ENCODE measurements around the gene TOR2A. TPM values are rescaled to one million over a fixed set of nuclear protein-coding genes. Genes with fewer than 3 reads are reported as not detected.

Gene TOR2A
- total and polyA plus RNA-seq, 2 experiments from 2014 or later = 16.8 to 28.8 TPM

GRCh38 chr9:127710204-127710783 is 24.8 kb downstream of the TOR2A start:
- no peak overlapping the region for H2AFZ ChIP-seq
- 97% methylated on average over 10 of the region's 10 CpGs for WGBS (ENCODE audit: low lambda C conversion rate, missing lambda C conversion rate)

GRCh38 chr9:127708952-127709587 is 26.0 kb downstream of the TOR2A start:
- H3K4me1 ChIP-seq (ENCODE audit: insufficient read depth) = no peaks in the 10 kb centered on the region
- WGBS (ENCODE audit: low lambda C conversion rate, missing lambda C conversion rate) = 94% methylated on average over 8 of the region's 8 CpGs
- H3K4me3 ChIP-seq = no peak overlapping the region
- no peaks in the 10 kb centered on the region for H3K9me3 ChIP-seq (ENCODE audit: low read depth)
- H4K20me1 ChIP-seq (ENCODE audit: insufficient read depth, poor library complexity, severe bottlenecking) = no peaks in the 10 kb centered on the region
- TF ChIP-seq CTCF (IDR thresholded peaks at IDR 0.05; ENCODE audit: poor library complexity) (no peak), EZH2phosphoT487 (IDR thresholded peaks at IDR 0.05; ENCODE audit: low read depth, severe bottlenecking, unreplicated experiment) (no peak), EZH2 (IDR thresholded peaks at IDR 0.05; ENCODE audit: borderline replicate concordance) (no peak)
- H3K9me2 ChIP-seq (replicated peaks; ENCODE audit: insufficient read depth) = no peaks in the 10 kb centered on the region
- no peaks in the 10 kb centered on the region for H3K79me2 ChIP-seq
- no peak overlapping the region for H3K27ac ChIP-seq
- H3K36me3 ChIP-seq (replicated peaks; ENCODE audit: insufficient read depth, low read depth) = no peaks in the 10 kb centered on the region
- no peak for DNase-seq (ENCODE audit: low spot score)
- H3K4me2 ChIP-seq = no peak overlapping the region
- no peaks in the 10 kb centered on the region for H3K27me3 ChIP-seq
- no peak overlapping the region for H2AFZ ChIP-seq

More at GRCh38 chr9:127710204-127710783, 24.8 kb downstream of the TOR2A start:
- H3K9me3 ChIP-seq (ENCODE audit: low read depth) = no peaks in the 10 kb centered on the region
- no peaks in the 10 kb centered on the region for H4K20me1 ChIP-seq (ENCODE audit: insufficient read depth, poor library complexity, severe bottlenecking)
- no peaks in the 10 kb centered on the region for H3K27me3 ChIP-seq
- H3K4me2 ChIP-seq = no peak overlapping the region
- no peak for DNase-seq (ENCODE audit: low spot score)
- H3K4me3 ChIP-seq = no peak overlapping the region
- H3K27ac ChIP-seq = no peak overlapping the region
- H3K79me2 ChIP-seq = no peaks in the 10 kb centered on the region
- H3K36me3 ChIP-seq (replicated peaks; ENCODE audit: insufficient read depth, low read depth) = no peaks in the 10 kb centered on the region
- no peak for TF ChIP-seq EZH2 (IDR thresholded peaks at IDR 0.05; ENCODE audit: borderline replicate concordance)
- no peaks in the 10 kb centered on the region for H3K4me1 ChIP-seq (ENCODE audit: insufficient read depth)
- no peaks in the 10 kb centered on the region for H3K9me2 ChIP-seq (replicated peaks; ENCODE audit: insufficient read depth)

GRCh38 chr9:127707766-127708165 is 27.3 kb downstream of the TOR2A start:
- Histone ChIP-seq H3K4me3 (no peak overlapping the region), H3K9me2 (replicated peaks; ENCODE audit: insufficient read depth) (no peaks in the 10 kb centered on the region), H3K27me3 (no peaks in the 10 kb centered on the region), H3K9me3 (ENCODE audit: low read depth) (no peaks in the 10 kb centered on the region), H2AFZ (no peak overlapping the region), H4K20me1 (ENCODE audit: insufficient read depth, poor library complexity, severe bottlenecking) (no peaks in the 10 kb centered on the region), H3K79me2 (no peaks in the 10 kb centered on the region), H3K36me3 (replicated peaks; ENCODE audit: insufficient read depth, low read depth) (no peaks in the 10 kb centered on the region), H3K4me2 (no peak overlapping the region), H3K4me1 (ENCODE audit: insufficient read depth) (no peaks in the 10 kb centered on the region), H3K27ac (no peak overlapping the region)
- no peak for DNase-seq (ENCODE audit: low spot score)
- TF ChIP-seq EZH2phosphoT487 (IDR thresholded peaks at IDR 0.05; ENCODE audit: low read depth, severe bottlenecking, unreplicated experiment) = no peak
- no peak for TF ChIP-seq EZH2 (IDR thresholded peaks at IDR 0.05; ENCODE audit: borderline replicate concordance)
- no peak for TF ChIP-seq CTCF (IDR thresholded peaks at IDR 0.05; ENCODE audit: poor library complexity)
- 59% methylated on average over 5 of the region's 5 CpGs for WGBS (ENCODE audit: low lambda C conversion rate, missing lambda C conversion rate)

GRCh38 chr9:127706836-127707241 is 28.3 kb downstream of the TOR2A start, which contains the start of gene CFAP157:
CFAP157 (plus strand) TSS chr9:127706988; CDS start chr9:127707032, 44 bp downstream.
- TF ChIP-seq EZH2 (IDR thresholded peaks at IDR 0.05; ENCODE audit: borderline replicate concordance) (no peak), EZH2phosphoT487 (IDR thresholded peaks at IDR 0.05; ENCODE audit: low read depth, severe bottlenecking, unreplicated experiment) (no peak), CTCF (IDR thresholded peaks at IDR 0.05; ENCODE audit: poor library complexity) (no peak)
- DNase-seq (ENCODE audit: low spot score) = no peak

More at GRCh38 chr9:127706836-127707241, 28.3 kb downstream of the TOR2A start, which contains the start of gene CFAP157:
- no peaks in the 10 kb centered on the region for H3K36me3 ChIP-seq (replicated peaks; ENCODE audit: insufficient read depth, low read depth)
- H3K4me3 ChIP-seq = no peak within 1 kb of the TSS
- H3K27ac ChIP-seq = no peak within 1 kb of the TSS
- H3K4me1 ChIP-seq (ENCODE audit: insufficient read depth) = no peaks in the 10 kb centered on the region
- H3K9me3 ChIP-seq (ENCODE audit: low read depth) = no peaks in the 10 kb centered on the region
- no peaks in the 10 kb centered on the region for H3K27me3 ChIP-seq
- no peak within 1 kb of the TSS for H3K4me2 ChIP-seq
- no peaks in the 10 kb centered on the region for H3K79me2 ChIP-seq
- no peak within 1 kb of the TSS for H2AFZ ChIP-seq
- no peaks in the 10 kb centered on the region for H3K9me2 ChIP-seq (replicated peaks; ENCODE audit: insufficient read depth)
- 75% methylated on average over 11 of the region's 11 CpGs for WGBS (ENCODE audit: low lambda C conversion rate, missing lambda C conversion rate)
- no peaks in the 10 kb centered on the region for H4K20me1 ChIP-seq (ENCODE audit: insufficient read depth, poor library complexity, severe bottlenecking)

Data from hepatocyte (in vitro differentiated cells).